Fibroblast of pulmonary artery (primary cell): ENCODE data around the gene YLPM1.

Source experiments
- DNase-seq: peaks from one replicate; pipeline ENCODE4 v3.0.0-alpha.2; 2010; ENCODE audit warnings: low read depth
- H3K4me3 ChIP-seq: replicated peaks from 2 replicates; pipeline ENCODE4 v1.5.1; 2011; ENCODE audit warnings: low read depth, mild to moderate bottlenecking, control low read depth, low read length, moderate library complexity
- TF ChIP-seq, protein P1 (sequence below): IDR thresholded peaks from 2 replicates; pipeline ENCODE4 v1.5.1; 2011; ENCODE audit warnings: mild to moderate bottlenecking, control low read depth, low read length, inconsistent platforms; ENCODE audit errors: missing control alignments

Gene YLPM1

DNA sequence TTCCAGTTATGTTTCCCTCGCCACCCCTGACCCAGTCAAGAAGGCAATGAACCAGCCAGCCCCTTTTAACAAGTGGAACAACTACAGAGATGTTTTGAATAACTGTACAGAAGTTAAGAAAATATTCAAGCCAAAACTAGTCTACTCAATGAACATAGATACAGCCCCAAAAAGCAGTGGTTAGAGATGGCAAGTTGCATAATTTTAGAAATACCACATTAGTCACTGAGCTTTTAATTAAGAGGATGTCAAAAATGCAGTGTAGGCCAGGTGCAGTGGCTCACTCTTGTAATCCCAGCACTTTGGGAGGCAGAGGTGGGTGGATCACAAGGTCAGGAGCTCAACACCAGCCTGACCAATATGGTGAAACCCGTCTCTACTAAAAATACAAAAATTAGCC lies 85.7 kb downstream of the YLPM1 start:
- no peak overlapping the region for H3K4me3 ChIP-seq
- TF ChIP-seq, protein P1, sequence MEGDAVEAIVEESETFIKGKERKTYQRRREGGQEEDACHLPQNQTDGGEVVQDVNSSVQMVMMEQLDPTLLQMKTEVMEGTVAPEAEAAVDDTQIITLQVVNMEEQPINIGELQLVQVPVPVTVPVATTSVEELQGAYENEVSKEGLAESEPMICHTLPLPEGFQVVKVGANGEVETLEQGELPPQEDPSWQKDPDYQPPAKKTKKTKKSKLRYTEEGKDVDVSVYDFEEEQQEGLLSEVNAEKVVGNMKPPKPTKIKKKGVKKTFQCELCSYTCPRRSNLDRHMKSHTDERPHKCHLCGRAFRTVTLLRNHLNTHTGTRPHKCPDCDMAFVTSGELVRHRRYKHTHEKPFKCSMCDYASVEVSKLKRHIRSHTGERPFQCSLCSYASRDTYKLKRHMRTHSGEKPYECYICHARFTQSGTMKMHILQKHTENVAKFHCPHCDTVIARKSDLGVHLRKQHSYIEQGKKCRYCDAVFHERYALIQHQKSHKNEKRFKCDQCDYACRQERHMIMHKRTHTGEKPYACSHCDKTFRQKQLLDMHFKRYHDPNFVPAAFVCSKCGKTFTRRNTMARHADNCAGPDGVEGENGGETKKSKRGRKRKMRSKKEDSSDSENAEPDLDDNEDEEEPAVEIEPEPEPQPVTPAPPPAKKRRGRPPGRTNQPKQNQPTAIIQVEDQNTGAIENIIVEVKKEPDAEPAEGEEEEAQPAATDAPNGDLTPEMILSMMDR = no peak
- DNase-seq = no peak

DNA sequence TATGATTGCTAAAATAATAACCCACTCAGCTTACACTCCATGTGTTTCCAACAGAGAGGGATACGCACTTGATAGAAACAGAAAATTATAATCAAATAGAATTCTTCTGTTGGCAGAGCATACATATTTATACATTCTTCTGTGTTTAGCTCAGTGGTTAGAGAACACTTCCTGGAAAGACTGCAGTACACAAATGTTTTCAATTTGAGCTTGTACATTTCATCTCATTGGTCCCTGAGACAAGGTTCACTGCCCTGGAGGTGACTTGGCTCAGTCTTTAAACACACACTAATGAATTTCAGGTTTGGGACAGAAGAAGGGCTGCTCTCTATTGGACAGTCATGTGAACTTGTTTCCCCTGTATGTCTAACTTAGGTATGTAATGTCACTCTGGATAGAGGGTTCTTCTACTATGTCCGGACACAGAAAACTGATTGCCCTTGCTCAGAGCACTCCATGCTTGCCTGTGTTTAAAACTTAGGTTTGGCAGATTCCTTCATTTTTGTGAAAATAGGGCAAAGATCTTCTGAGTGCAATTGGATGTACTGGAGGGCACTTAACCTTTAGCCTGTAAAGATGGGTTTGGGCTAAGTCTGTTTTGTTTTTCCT lies 89.9 kb downstream of the YLPM1 start:
- DNase-seq = peak; percentile 56
- TF ChIP-seq, protein P1 = no peak
- H3K4me3 ChIP-seq = no peak overlapping the region

DNA sequence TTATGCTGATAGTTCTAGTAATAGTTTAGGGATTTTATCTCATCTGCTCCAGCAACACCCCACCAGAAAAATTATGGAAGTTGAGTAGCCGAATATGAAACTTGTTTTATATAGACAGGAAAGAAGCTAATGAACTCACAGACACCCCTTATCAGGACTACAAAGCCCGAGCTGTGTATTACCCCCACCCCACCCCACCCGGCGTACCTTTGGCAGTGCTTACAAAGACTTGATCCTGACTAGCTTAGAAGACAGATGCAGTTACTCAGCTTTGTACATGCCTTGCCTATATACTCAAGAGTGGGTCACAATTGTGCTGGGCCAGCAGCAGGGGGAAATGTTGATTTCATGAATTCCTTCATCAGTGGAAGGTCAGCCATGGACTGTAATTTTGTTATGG lies 90.5 kb downstream of the YLPM1 start:
- no peak overlapping the region for H3K4me3 ChIP-seq
- DNase-seq = no peak
- TF ChIP-seq, protein P1 = no peak

DNA sequence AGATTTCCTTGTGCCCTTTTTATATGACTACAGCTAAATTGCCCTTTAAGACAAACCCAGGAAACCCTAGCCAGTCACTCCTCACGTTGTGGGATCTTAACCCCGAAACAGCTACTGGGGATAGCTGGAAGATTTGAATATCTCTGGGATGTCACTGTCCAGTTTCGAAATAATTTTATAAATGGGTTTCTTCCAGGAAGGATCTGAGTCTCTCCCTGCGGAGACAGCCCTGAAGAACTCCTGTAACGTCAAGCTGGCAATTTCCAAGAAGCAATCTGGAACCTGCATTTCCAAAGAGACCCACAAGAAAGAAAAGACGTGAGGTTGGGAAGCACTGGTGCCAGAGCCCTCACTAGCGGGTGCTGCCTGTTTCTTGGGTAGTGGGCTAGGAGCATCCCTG lies 91.9 kb downstream of the YLPM1 start:
- no peak overlapping the region for H3K4me3 ChIP-seq
- no peak for DNase-seq
- TF ChIP-seq, protein P1 = no peak

DNA sequence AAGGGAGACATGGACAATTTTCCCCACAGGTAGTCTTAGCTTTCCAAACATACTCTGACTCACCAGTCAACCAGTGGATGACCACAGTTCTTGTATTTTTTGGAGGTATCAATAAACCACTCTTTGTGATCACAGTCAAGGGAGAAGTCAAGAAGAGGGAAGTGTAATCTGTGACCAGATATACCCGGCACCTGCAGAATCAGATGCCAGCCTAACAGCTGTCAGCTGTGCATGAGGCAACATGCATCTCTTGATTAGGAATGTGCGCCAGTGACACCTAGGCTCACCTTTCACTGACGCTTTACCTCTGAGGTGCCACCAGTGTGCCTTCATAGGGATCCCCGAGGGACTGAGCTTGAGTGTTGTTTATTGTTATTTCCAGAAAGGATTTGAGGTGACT lies 92.8 kb downstream of the YLPM1 start:
- DNase-seq = no peak
- no peak overlapping the region for H3K4me3 ChIP-seq
- TF ChIP-seq, protein P1 = no peak

DNA sequence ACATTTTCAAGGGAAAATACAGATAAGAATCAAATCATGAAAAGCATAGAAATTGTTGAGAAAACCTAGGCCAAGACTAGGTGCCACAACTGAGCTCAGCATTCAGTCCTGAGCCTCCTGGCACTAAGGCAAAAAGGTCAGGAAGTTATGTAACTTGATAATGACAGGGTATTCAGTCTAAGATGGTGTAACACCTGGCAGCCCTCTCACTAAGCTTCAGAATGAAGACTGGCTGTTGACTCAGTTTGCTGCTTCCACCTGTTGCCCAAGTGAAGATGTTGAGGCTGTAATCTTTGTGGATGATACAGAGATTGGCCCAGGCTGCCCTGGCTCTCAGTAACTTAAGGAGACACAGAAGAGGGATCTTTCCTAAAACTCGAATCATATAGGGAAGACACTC lies 93.2 kb downstream of the YLPM1 start:
- H3K4me3 ChIP-seq = no peak overlapping the region
- TF ChIP-seq, protein P1 = no peak
- no peak for DNase-seq

DNA sequence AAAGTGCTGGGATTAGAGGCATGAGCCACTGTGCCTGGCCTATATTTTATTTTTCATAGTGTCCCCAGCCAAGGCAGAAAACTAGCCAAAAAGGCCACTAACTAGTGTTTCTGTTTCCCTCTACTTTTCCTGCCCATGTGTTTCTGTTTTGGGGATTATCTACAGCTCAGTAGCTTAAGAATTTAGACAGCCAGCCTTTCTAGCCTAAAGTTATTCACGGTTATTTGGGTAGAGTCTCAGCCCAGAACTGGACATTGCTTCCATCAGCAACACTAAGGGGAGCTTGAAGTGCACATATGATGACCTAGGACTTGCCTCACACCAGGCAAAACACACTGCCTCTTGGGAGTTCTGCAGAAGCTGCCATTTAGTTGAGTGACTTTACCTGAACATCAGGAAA lies 94.9 kb downstream of the YLPM1 start:
- TF ChIP-seq, protein P1 = no peak
- DNase-seq = no peak
- H3K4me3 ChIP-seq = no peak overlapping the region
